Suppressor macrophage (primary cell): Measurements from ENCODE around the gene LDAH.
"Not testable (repeated sequence)": the region's sequence is repeated elsewhere in the genome, so short reads cannot be mapped to it uniquely, and the experiment has no call there.

ENCODE experiments used
- DNase-seq, 4 experiments: peaks; one replicate each; pipeline ENCODE4 v3.0.0-alpha.2; 2020 to 2022
- total RNA-seq, 17 experiments: gene quantifications; one replicate each; lab custom pipeline; 2026; ENCODE audit warnings: mixed read lengths in 6 of 17, inconsistent platforms in 3 of 17; lab: John Stamatoyannopoulos, UW

Gene LDAH
- total RNA-seq: 9.5 to 49.9 (median 34.0) reads per million in 17 experiments

GRCh38 chr2:20822535-20823490 lies at the start of gene LDAH:
Gene LDAH, minus strand, starts transcription at chr2:20823101. Its CDS starts 21,638 bp downstream, at chr2:20801463.
- peak; percentile 82 to 93 (median 88) for DNase-seq

- DNase-seq: no peak
Observed at GRCh38 chr2:20868377-20868776, 45.5 kb upstream of the LDAH start.

GRCh38 chr2:20862850-20863249 lies 39.9 kb upstream of the LDAH start:
- DNase-seq: no peak

GRCh38 chr2:20855456-20855855 lies 32.6 kb upstream of the LDAH start:
- no peak for DNase-seq

- DNase-seq: no peak
Observed at GRCh38 chr2:20852670-20853069, 29.8 kb upstream of the LDAH start.

GRCh38 chr2:20852139-20852538 lies 29.2 kb upstream of the LDAH start:
- DNase-seq: no peak

GRCh38 chr2:20844246-20844645 lies 21.3 kb upstream of the LDAH start:
- DNase-seq: no peak

- no peak for DNase-seq
Observed at GRCh38 chr2:20839052-20839451, 16.2 kb upstream of the LDAH start.

GRCh38 chr2:20838016-20838415 lies 15.1 kb upstream of the LDAH start:
- no peak for DNase-seq

- no peak for DNase-seq
Observed at GRCh38 chr2:20836521-20836920, 13.6 kb upstream of the LDAH start.

- DNase-seq: no peak
Observed at GRCh38 chr2:20834331-20834730, 11.4 kb upstream of the LDAH start.

GRCh38 chr2:20832606-20833005 lies 9.7 kb upstream of the LDAH start:
- DNase-seq: no peak

GRCh38 chr2:20829861-20830260 lies 7.0 kb upstream of the LDAH start:
- DNase-seq: no peak

GRCh38 chr2:20823917-20824316 lies 1.0 kb upstream of the LDAH start:
- no peak for DNase-seq

- no peak for DNase-seq
Observed at GRCh38 chr2:20818820-20819219, 4.1 kb downstream of the LDAH start.

GRCh38 chr2:20815216-20815615 lies 7.7 kb downstream of the LDAH start:
- no peak for DNase-seq

GRCh38 chr2:20812779-20813178 lies 10.1 kb downstream of the LDAH start:
- DNase-seq: no peak

- no peak for DNase-seq
Observed at GRCh38 chr2:20806286-20806685, 16.6 kb downstream of the LDAH start.

- DNase-seq: no peak
Observed at GRCh38 chr2:20803974-20804373, 18.9 kb downstream of the LDAH start.

- DNase-seq: no peak
Observed at GRCh38 chr2:20803226-20803682, 19.6 kb downstream of the LDAH start.

- no peak for DNase-seq
Observed at GRCh38 chr2:20797096-20797495, 25.8 kb downstream of the LDAH start.

- peak in 2 of 4 experiments; percentile 3 to 5 for DNase-seq
Observed at GRCh38 chr2:20796374-20796791, 26.5 kb downstream of the LDAH start.

GRCh38 chr2:20793944-20794343 lies 29.0 kb downstream of the LDAH start:
- DNase-seq: not testable (repeated sequence)

- peak; percentile 35 to 56 (median 48) for DNase-seq
Observed at GRCh38 chr2:20781656-20782265, 41.1 kb downstream of the LDAH start.
